A673 (cell line): ENCODE measurements around the gene ADAM23.

Experiments
- EZH2 ChIP-seq: fragments of 200-600 bp; sonication (generic); IDR thresholded peaks from 2 replicates; pipeline ENCODE4 v1.6.1; 2017; ENCODE audit warnings: borderline replicate concordance, low read depth, mild to moderate bottlenecking, mixed read lengths, antibody characterized with exemption, low read length; ENCODE audit not compliant: poor library complexity, severe bottlenecking
- TF ChIP-seq, protein P1 (sequence below): fragments of 300-800, 200-600 bp; sonication (generic); conservative IDR thresholded peaks from 2 replicates; pipeline ENCODE4 v1.5.1; 2017; ENCODE audit warnings: low read depth, mild to moderate bottlenecking, antibody characterized with exemption, low read length, moderate library complexity, mixed read lengths

DNA sequence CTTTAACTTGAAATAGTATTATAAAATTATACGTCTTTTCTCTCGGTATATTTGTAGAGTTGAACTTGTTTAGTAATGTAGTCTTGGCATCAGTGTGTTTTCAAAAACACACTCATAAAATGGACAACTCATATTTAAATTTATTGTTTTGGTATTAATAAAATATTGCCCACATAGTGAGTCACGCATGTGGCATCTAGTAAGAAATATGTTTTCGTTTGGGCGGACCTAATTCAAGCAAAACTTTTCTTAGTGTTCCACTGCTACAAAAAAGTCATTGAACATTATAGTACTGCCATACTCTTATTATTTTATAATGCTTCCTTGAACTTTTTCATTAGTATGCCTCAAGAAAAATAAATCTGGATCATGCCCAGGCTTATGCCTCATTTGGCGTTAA, 167.9 kb downstream of the ADAM23 start:
- TF ChIP-seq, protein P1, sequence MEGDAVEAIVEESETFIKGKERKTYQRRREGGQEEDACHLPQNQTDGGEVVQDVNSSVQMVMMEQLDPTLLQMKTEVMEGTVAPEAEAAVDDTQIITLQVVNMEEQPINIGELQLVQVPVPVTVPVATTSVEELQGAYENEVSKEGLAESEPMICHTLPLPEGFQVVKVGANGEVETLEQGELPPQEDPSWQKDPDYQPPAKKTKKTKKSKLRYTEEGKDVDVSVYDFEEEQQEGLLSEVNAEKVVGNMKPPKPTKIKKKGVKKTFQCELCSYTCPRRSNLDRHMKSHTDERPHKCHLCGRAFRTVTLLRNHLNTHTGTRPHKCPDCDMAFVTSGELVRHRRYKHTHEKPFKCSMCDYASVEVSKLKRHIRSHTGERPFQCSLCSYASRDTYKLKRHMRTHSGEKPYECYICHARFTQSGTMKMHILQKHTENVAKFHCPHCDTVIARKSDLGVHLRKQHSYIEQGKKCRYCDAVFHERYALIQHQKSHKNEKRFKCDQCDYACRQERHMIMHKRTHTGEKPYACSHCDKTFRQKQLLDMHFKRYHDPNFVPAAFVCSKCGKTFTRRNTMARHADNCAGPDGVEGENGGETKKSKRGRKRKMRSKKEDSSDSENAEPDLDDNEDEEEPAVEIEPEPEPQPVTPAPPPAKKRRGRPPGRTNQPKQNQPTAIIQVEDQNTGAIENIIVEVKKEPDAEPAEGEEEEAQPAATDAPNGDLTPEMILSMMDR: no peak
- no peak for TF ChIP-seq EZH2
